ENCODE results near the gene ARHGAP8. TPM values are rescaled to one million over a fixed set of nuclear protein-coding genes. Genes with fewer than 3 reads are reported as not detected.

The ARHGAP8 gene
- total and polyA plus RNA-seq, 10 of the 15 experiments (the other 5 are each of a cell fraction or from before 2014, with no cell fraction given): 0.33 TPM; not detected in 9

DNA sequence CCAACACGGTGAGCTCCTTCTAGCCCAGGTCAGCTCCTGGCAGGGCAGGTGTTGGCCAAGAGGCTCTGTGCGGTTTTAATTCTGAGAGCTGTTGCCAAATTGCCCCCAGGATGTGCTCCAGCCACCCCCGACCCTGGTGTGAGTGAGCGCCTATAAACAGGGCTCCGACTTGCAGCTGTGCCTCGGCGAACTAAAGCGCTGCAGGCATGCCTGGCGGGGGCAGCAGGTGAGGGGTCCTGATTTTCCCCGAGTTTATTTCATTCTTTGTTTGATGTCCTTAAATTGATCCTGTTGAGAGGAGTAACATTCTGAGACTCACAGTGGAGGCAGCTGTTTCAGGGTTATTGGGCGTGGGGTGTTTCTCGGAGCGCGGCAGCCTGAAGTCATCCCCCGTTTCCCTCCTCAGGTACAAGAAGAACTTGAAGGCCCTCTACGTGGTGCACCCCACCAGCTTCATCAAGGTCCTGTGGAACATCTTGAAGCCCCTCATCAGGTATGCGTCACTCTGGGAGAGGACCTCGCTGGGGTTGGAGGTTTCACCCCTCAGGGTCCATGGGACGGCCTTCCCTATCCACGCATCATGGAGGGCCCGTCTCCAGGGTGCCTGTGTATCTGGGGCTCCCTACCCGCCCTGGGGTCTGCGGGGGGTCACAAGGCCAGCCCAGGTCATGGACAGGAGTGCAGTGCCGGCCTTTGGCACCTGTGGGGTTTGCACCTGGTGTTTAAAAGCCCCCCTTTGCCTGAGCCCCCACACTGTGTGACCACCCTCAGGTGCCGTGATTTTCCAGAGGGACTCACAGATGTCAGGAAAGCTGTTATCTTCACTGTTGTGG lies 62.1 kb downstream of the ARHGAP8 start (continued):
- TF ChIP-seq SP1 (IDR thresholded peaks at IDR 0.05; ENCODE audit: low read depth, low read length) (no peak), HDAC2 (IDR thresholded peaks at IDR 0.05) (no peak), JUNB (IDR thresholded peaks at IDR 0.05) (no peak), BMI1 (IDR thresholded peaks at IDR 0.05; ENCODE audit: borderline replicate concordance) (no peak), IKZF1 (conservative IDR thresholded peaks at IDR 0.05) (no peak), YY1 (IDR thresholded peaks at IDR 0.05; ENCODE audit: low read depth, low read length) (no peak), TARDBP (IDR thresholded peaks at IDR 0.05; ENCODE audit: borderline replicate concordance) (no peak)

GRCh38 chr22:44815099-44816070 lies 63.0 kb downstream of the ARHGAP8 start:
- intact Hi-C loops (cut with micrococcal nuclease; ENCODE audit: unreplicated experiment): no loop called here
- Histone ChIP-seq H4K20me1 (ENCODE audit: control insufficient read depth, insufficient read depth) (no peaks in the 10 kb centered on the region), H3K4me1 (ENCODE audit: control insufficient read depth, insufficient read depth, low read length) (no peaks in the 10 kb centered on the region), H3K27ac (ENCODE audit: control insufficient read depth, insufficient read depth) (no peak overlapping the region), H3K4me3 (no peak overlapping the region), H2AFZ (ENCODE audit: control insufficient read depth, low read depth, low read length) (no peak overlapping the region), H3K36me3 (ENCODE audit: control insufficient read depth in 2 of 2, insufficient read depth in 2 of 2, low read length in 1 of 2) (no peaks in the 10 kb centered on the region), H3K79me2 (ENCODE audit: control insufficient read depth, insufficient read depth, low read length) (no peaks in the 10 kb centered on the region), H3K27me3 (replicated peaks in 1 of 2; ENCODE audit: control insufficient read depth in 2 of 2, insufficient read depth in 2 of 2, low read length in 1 of 2) (no peaks in the 10 kb centered on the region), H3K4me2 (ENCODE audit: control insufficient read depth, insufficient read depth) (no peak overlapping the region), H3K9ac (ENCODE audit: control insufficient read depth, insufficient read depth, low read length) (no peak overlapping the region), H3K9me3 (replicated peaks; ENCODE audit: control insufficient read depth, insufficient read depth, low read length) (no peaks in the 10 kb centered on the region)
- ChIA-PET SMC1A (ENCODE audit: uncharacterized antibody, unreplicated experiment) (no interaction called here), RAD21 (ENCODE audit: unreplicated experiment) (no interaction called here), CTCF (interaction anchor here (0.8 to 1.1 kb wide), 2 partner anchors 96 to 127 kb away, joined by 3 read pairs; no protein-coding TSS in a partner anchor), POLR2A (no interaction called here)
- DNase-seq (ENCODE audit: low read depth, low spot score): no peak
- no peak for ATAC-seq
- WGBS (ENCODE audit: insufficient coverage, insufficient replicate concordance, low lambda C conversion rate, missing lambda C conversion rate): 34% methylated on average over 26 of the region's 27 CpGs
- in situ Hi-C loops (cut with MboI): no loop called here
- BruUV-seq (replicated peaks): no TSS peak
- FAIRE-seq: no peak
- no peak for TF ChIP-seq CBX5 (IDR thresholded peaks at IDR 0.05; ENCODE audit: low read depth)
- no peak for TF ChIP-seq ZZZ3 (IDR thresholded peaks at IDR 0.05; ENCODE audit: control insufficient read depth, insufficient read length, low read depth)
- no peak for TF ChIP-seq RB1 (IDR thresholded peaks at IDR 0.05; ENCODE audit: borderline replicate concordance)
- no peak for TF ChIP-seq SIN3A (IDR thresholded peaks at IDR 0.05; ENCODE audit: low read depth, low read length)
- TF ChIP-seq CEBPZ (IDR thresholded peaks at IDR 0.05; ENCODE audit: low read depth, low read length): no peak
- TF ChIP-seq WRNIP1 (IDR thresholded peaks at IDR 0.05; ENCODE audit: borderline replicate concordance, low read depth, low read length): no peak
- TF ChIP-seq MTA3 (IDR thresholded peaks at IDR 0.05; ENCODE audit: borderline replicate concordance, low read length): no peak
- TF ChIP-seq ZBTB40 (IDR thresholded peaks at IDR 0.05; ENCODE audit: borderline replicate concordance): no peak

All from GM12878 (cell line).